Measurements from ENCODE around the gene KPNA6. TPM values are rescaled to one million over a fixed set of nuclear protein-coding genes. Genes with fewer than 3 reads are reported as not detected.

KPNA6 gene
- total RNA-seq, 6 experiments from 2014 or later = 116 to 132 (median 122) TPM

DNA sequence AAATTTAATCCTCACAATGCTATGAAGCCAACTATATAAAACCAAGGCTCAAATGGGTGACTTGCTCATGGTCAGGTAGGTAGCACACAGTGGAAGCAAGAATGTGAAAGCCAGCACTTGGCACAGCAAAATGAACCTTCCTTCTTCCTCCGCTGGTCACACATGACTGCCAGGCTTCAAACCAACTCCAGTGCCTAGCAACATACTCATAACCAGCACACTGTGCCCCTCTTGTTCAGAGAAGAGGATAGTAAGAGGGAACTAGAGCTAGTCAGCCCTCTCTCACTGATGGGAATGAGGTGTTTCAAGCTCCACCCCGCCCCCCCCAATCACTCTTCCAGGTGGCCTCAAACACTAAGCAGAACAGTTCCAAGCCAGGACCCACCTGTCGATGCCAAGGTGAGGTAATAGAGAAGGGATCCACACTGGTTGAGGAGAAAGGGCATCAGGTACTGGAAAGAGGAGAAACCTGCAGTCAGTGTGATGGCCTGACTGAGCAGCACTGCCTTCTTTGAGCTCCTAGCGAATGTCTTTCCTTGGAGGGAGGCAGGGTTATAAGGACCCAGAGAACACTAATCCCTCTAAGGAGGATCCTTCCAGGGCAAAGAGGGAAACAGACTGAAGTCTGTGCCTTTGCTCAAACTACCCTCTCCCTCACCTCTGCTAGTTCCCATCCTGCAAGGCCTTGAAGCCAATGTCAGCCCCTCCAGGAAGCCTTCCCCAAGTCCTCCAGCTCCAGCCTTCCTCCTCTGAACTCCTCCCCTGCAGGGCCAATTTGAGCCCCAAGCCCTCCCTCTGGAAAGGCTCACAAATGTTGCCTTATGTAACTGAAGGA lies 113.1 kb downstream of the KPNA6 start:
- Mint-ChIP-seq H3K9me3 (no peaks in the 10 kb centered on the region), H3K4me3 (peak overlapping the region; percentile 97), H3K36me3 (ENCODE audit: low read depth) (peaks cover 39% of the 10 kb centered on the region), H3K4me1 (ENCODE audit: low read depth) (peaks cover 38% of the 10 kb centered on the region), H3K27me3 (ENCODE audit: insufficient read depth) (peaks cover 2% of the 10 kb centered on the region), H3K27ac (peak overlapping the region; percentile 98)
- DNase-seq = no peak
- TF ChIP-seq, protein P1, sequence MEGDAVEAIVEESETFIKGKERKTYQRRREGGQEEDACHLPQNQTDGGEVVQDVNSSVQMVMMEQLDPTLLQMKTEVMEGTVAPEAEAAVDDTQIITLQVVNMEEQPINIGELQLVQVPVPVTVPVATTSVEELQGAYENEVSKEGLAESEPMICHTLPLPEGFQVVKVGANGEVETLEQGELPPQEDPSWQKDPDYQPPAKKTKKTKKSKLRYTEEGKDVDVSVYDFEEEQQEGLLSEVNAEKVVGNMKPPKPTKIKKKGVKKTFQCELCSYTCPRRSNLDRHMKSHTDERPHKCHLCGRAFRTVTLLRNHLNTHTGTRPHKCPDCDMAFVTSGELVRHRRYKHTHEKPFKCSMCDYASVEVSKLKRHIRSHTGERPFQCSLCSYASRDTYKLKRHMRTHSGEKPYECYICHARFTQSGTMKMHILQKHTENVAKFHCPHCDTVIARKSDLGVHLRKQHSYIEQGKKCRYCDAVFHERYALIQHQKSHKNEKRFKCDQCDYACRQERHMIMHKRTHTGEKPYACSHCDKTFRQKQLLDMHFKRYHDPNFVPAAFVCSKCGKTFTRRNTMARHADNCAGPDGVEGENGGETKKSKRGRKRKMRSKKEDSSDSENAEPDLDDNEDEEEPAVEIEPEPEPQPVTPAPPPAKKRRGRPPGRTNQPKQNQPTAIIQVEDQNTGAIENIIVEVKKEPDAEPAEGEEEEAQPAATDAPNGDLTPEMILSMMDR (IDR thresholded peaks at IDR 0.05) = no peak

- TF ChIP-seq, protein P1 (IDR thresholded peaks at IDR 0.05) = no peak
- DNase-seq = no peak
- Mint-ChIP-seq H3K27me3 (ENCODE audit: insufficient read depth) (peaks cover 2% of the 10 kb centered on the region), H3K4me3 (peak overlapping the region; percentile 97), H3K27ac (peak overlapping the region; percentile 98), H3K4me1 (ENCODE audit: low read depth) (peaks cover 38% of the 10 kb centered on the region), H3K36me3 (ENCODE audit: low read depth) (peaks cover 39% of the 10 kb centered on the region), H3K9me3 (no peaks in the 10 kb centered on the region)
Measured at GRCh38 chr1:32221581-32221979, 113.7 kb downstream of the KPNA6 start.

DNA sequence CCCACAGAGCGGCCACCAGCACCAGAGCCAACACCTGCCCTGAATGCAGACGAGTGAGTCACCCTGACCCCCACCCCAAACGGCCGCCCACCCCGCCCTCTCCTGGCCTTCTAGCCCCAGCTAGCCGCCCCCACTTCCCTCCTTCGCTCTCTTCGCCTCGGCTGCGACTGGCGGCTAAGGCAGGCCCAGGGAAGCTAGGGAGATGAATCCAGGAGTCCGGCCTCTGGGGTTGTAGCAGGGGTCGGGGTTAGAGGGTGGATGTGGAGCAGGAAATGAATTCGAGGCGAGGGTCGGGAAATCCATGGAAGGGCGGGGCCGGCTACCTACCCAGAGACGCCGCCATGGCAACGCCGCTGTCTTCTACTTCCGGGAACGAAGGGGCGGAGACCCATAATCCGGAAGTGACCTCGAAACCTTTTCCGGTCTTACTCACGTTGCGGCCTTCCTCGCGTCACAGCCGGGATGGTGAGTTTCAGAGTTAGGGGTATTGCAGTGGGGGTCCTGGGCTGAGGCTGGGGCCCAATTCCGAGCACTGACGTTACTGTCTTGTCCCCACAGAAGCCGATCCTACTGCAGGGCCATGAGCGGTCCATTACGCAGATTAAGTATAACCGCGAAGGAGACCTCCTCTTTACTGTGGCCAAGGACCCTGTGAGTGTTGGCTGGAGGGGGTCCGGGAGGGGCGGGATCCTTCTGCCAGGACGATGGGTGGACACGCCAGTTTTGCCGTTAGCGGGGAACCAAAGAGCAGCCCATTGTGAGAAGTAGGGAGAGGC lies 114.3 kb downstream of the KPNA6 start, which contains the start of the genes EIF3I and TMEM234:
Gene EIF3I, plus strand, starts transcription at position 428 of the 776 bp plus-strand sequence. Its CDS starts 35 bp downstream, at position 463.
Gene TMEM234, minus strand, starts transcription at position 374 of the 776 bp plus-strand sequence. Its CDS starts 31 bp downstream, at position 343.
- Mint-ChIP-seq H3K36me3 (ENCODE audit: low read depth) (peaks cover 37% of the 10 kb centered on the region), H3K27ac (peak within 1 kb of the TSS; percentile 98), H3K9me3 (no peaks in the 10 kb centered on the region), H3K27me3 (ENCODE audit: insufficient read depth) (peaks cover 2% of the 10 kb centered on the region), H3K4me1 (ENCODE audit: low read depth) (peaks cover 38% of the 10 kb centered on the region), H3K4me3 (peak within 1 kb of the TSS; percentile 97)
- TF ChIP-seq, protein P1 (IDR thresholded peaks at IDR 0.05) = no peak
- peak; percentile 87 for DNase-seq

DNA sequence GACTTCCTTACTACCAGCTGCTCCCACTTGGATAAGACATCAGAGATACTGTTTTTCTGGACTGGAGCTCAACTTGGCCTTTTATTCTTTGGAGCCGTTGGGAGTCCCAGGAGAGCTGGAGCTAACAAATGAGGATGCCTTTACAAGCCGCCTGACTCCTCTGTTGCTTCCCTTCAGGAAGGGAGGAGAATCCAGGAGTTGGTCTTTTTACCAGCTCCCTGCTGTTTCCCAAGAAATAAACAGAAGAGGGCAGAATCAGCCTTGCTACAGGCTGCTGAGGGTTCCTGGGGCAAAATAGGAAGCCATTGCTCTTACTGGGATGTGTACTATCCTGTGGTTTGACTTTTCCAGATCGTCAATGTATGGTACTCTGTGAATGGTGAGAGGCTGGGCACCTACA lies 115.8 kb downstream of the KPNA6 start:
- Mint-ChIP-seq H3K4me1 (ENCODE audit: low read depth) (peaks cover 53% of the 10 kb centered on the region), H3K36me3 (ENCODE audit: low read depth) (peaks cover 45% of the 10 kb centered on the region), H3K27me3 (ENCODE audit: insufficient read depth) (peaks cover 2% of the 10 kb centered on the region), H3K27ac (peak overlapping the region; percentile 98), H3K4me3 (peak overlapping the region; percentile 97), H3K9me3 (no peaks in the 10 kb centered on the region)
- no peak for DNase-seq
- TF ChIP-seq, protein P1 (IDR thresholded peaks at IDR 0.05) = peak; percentile 54

- DNase-seq = no peak
- Mint-ChIP-seq H3K4me3 (peak overlapping the region; percentile 97), H3K27ac (peak overlapping the region; percentile 98), H3K36me3 (ENCODE audit: low read depth) (peaks cover 49% of the 10 kb centered on the region), H3K9me3 (no peaks in the 10 kb centered on the region), H3K4me1 (ENCODE audit: low read depth) (peaks cover 55% of the 10 kb centered on the region), H3K27me3 (ENCODE audit: insufficient read depth) (peaks cover 2% of the 10 kb centered on the region)
- TF ChIP-seq, protein P1 (IDR thresholded peaks at IDR 0.05) = no peak
Measured at GRCh38 chr1:32224285-32224684, 116.4 kb downstream of the KPNA6 start.

Small RNA genes within 50 kb of the gene (microRNA-seq; reads per million reads assigned to microRNA genes)
- gene MIR5585 = not detected

Other genes starting within 250 kb of the KPNA6 start
- 100 to 1,000 TPM; 258 to 353 (median 305) TPM for gene PTP4A2, start 169.7 kb upstream of the KPNA6 start, total RNA-seq (2021; fragmentation: NEBNext Ultra II Directional; extraction: Animal tissue kit (Norgen Biotek cat#: 25700))
- gene KHDRBS1, start 94.2 kb upstream of the KPNA6 start, total RNA-seq (2021; fragmentation: NEBNext Ultra II Directional; extraction: Animal tissue kit (Norgen Biotek cat#: 25700)) = 100 to 1,000 TPM; 119 to 160 (median 148) TPM
- 10 to 100 TPM; 17.6 to 23.2 (median 20.8) TPM for gene TMEM39B, start 35.1 kb upstream of the KPNA6 start, total RNA-seq (2021; fragmentation: NEBNext Ultra II Directional; extraction: Animal tissue kit (Norgen Biotek cat#: 25700))
- gene TXLNA, start 71.6 kb downstream of the KPNA6 start, total RNA-seq (2021; fragmentation: NEBNext Ultra II Directional; extraction: Animal tissue kit (Norgen Biotek cat#: 25700)) = 10 to 100 TPM; 89.4 to 95.2 (median 93.0) TPM
- 10 to 100 TPM; 12.5 to 15.7 (median 15.3) TPM for gene CCDC28B, start 92.5 kb downstream of the KPNA6 start, total RNA-seq (2021; fragmentation: NEBNext Ultra II Directional; extraction: Animal tissue kit (Norgen Biotek cat#: 25700))
- gene IQCC, start 97.6 kb downstream of the KPNA6 start, total RNA-seq (2021; fragmentation: NEBNext Ultra II Directional; extraction: Animal tissue kit (Norgen Biotek cat#: 25700)) = 1 to 10 TPM in 5 of 6 experiments, under 1 TPM in 1; 0.81 to 2.4 (median 2.2) TPM
- gene DCDC2B, start 101.0 kb downstream of the KPNA6 start, total RNA-seq (2021; fragmentation: NEBNext Ultra II Directional; extraction: Animal tissue kit (Norgen Biotek cat#: 25700)) = not detected
- gene TMEM234, start 114.3 kb downstream of the KPNA6 start, total RNA-seq (2021; fragmentation: NEBNext Ultra II Directional; extraction: Animal tissue kit (Norgen Biotek cat#: 25700)) = 10 to 100 TPM; 18.5 to 23.7 (median 20.3) TPM
- 100 to 1,000 TPM; 279 to 313 (median 285) TPM for gene EIF3I, start 114.4 kb downstream of the KPNA6 start, total RNA-seq (2021; fragmentation: NEBNext Ultra II Directional; extraction: Animal tissue kit (Norgen Biotek cat#: 25700))
- 1 to 10 TPM; 1.1 to 2.1 (median 1.5) TPM for gene FAM167B, start 139.2 kb downstream of the KPNA6 start, total RNA-seq (2021; fragmentation: NEBNext Ultra II Directional; extraction: Animal tissue kit (Norgen Biotek cat#: 25700))
- not detected for gene LCK, start 143.2 kb downstream of the KPNA6 start, total RNA-seq (2021; fragmentation: NEBNext Ultra II Directional; extraction: Animal tissue kit (Norgen Biotek cat#: 25700))
- 10 to 100 TPM; 78.5 to 94.9 (median 92.2) TPM for gene HDAC1, start 184.0 kb downstream of the KPNA6 start, total RNA-seq (2021; fragmentation: NEBNext Ultra II Directional; extraction: Animal tissue kit (Norgen Biotek cat#: 25700))
- 10 to 100 TPM in 4 of 6 experiments, 1 to 10 TPM in 2; 7.8 to 12.8 (median 11.4) TPM for gene MARCKSL1, start 228.2 kb downstream of the KPNA6 start, total RNA-seq (2021; fragmentation: NEBNext Ultra II Directional; extraction: Animal tissue kit (Norgen Biotek cat#: 25700))

Data from HFFc6 (cell line).